ENCODE data around the gene RPL36.

- no peak for TF ChIP-seq CTCF (IDR thresholded peaks at IDR 0.05; ENCODE audit: extremely low read depth in 1 of 2, insufficient read depth in 1 of 2, low read depth in 1 of 2, low read length in 2 of 2)
- TF ChIP-seq JUN (IDR thresholded peaks at IDR 0.05; ENCODE audit: borderline replicate concordance, insufficient read depth, insufficient read length, low read depth) = no peak
- TF ChIP-seq, protein P1, sequence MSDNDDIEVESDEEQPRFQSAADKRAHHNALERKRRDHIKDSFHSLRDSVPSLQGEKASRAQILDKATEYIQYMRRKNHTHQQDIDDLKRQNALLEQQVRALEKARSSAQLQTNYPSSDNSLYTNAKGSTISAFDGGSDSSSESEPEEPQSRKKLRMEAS (IDR thresholded peaks at IDR 0.05; ENCODE audit: insufficient read depth, insufficient read length) = no peak
- TF ChIP-seq FOS (IDR thresholded peaks at IDR 0.05; ENCODE audit: borderline replicate concordance, insufficient read depth, low read length) = no peak
- no peak for TF ChIP-seq EZH2 (IDR thresholded peaks at IDR 0.05; ENCODE audit: borderline replicate concordance, low read depth, low read length, severe bottlenecking)
- TF ChIP-seq POLR2AphosphoS5 (IDR thresholded peaks at IDR 0.05; ENCODE audit: insufficient read depth, low read depth, low read length) = no peak
- no peak for TF ChIP-seq POLR2A (IDR thresholded peaks at IDR 0.05; ENCODE audit: low read depth, low read length)
These were observed 18.5 kb upstream of the RPL36 start for GRCh38 chr19:5671600-5671999.
